HG02571 (cell line): Measurements from ENCODE around the gene DSTN.

ENCODE experiments used
- ATAC-seq: cut with Tn5 transposase; IDR thresholded peaks from one replicate; pipeline ENCODE4 v1.9.1; 2021; ENCODE audit warnings: mild to moderate bottlenecking, moderate library complexity; ENCODE audit not compliant: unreplicated experiment

Gene DSTN

GRCh38 chr20:17579369-17580039 lies 9.6 kb downstream of the DSTN start:
- no peak for ATAC-seq

- ATAC-seq: no peak
These were observed 11.0 kb downstream of the DSTN start for GRCh38 chr20:17580895-17581294.

- no peak for ATAC-seq
These were observed 13.3 kb downstream of the DSTN start for GRCh38 chr20:17583126-17583525.

GRCh38 chr20:17584689-17585088 lies 14.8 kb downstream of the DSTN start:
- no peak for ATAC-seq

- ATAC-seq: no peak
These were observed 16.4 kb downstream of the DSTN start for GRCh38 chr20:17586250-17586649.

- no peak for ATAC-seq
These were observed 17.3 kb downstream of the DSTN start for GRCh38 chr20:17587148-17587547.

GRCh38 chr20:17587824-17588223 lies 17.9 kb downstream of the DSTN start:
- no peak for ATAC-seq

GRCh38 chr20:17589161-17589834 lies 19.4 kb downstream of the DSTN start:
- no peak for ATAC-seq

GRCh38 chr20:17590245-17590644 lies 20.4 kb downstream of the DSTN start:
- ATAC-seq: no peak

GRCh38 chr20:17593902-17594301 lies 24.0 kb downstream of the DSTN start:
- no peak for ATAC-seq

GRCh38 chr20:17594443-17594842 lies 24.6 kb downstream of the DSTN start:
- no peak for ATAC-seq

- no peak for ATAC-seq
These were observed 26.0 kb downstream of the DSTN start for GRCh38 chr20:17595856-17596255.

- ATAC-seq: no peak
These were observed 28.2 kb downstream of the DSTN start for GRCh38 chr20:17598013-17598550.

- no peak for ATAC-seq
These were observed 32.1 kb downstream of the DSTN start for GRCh38 chr20:17601957-17602356.

GRCh38 chr20:17602493-17602892 lies 32.6 kb downstream of the DSTN start:
- ATAC-seq: no peak

- ATAC-seq: no peak
These were observed 35.3 kb downstream of the DSTN start for GRCh38 chr20:17605131-17605660.

GRCh38 chr20:17606001-17606400 lies 36.1 kb downstream of the DSTN start:
- no peak for ATAC-seq

- no peak for ATAC-seq
These were observed 39.0 kb downstream of the DSTN start for GRCh38 chr20:17608701-17609497.

- ATAC-seq: no peak
These were observed 40.0 kb downstream of the DSTN start for GRCh38 chr20:17609811-17610377.

- ATAC-seq: no peak
These were observed 40.9 kb downstream of the DSTN start for GRCh38 chr20:17610566-17611289.

GRCh38 chr20:17611290-17611539 lies 41.3 kb downstream of the DSTN start:
- no peak for ATAC-seq
